ENCODE results near the gene ARSD.
"Not testable (repeated sequence)": the region's sequence is repeated elsewhere in the genome, so short reads cannot be mapped to it uniquely, and the experiment has no call there.

The ARSD gene

GRCh38 chrX:2890536-2891460 lies 38.3 kb downstream of the ARSD start:
- DNase-seq = not testable (repeated sequence)

GRCh38 chrX:2889706-2890490 lies 39.2 kb downstream of the ARSD start:
- DNase-seq = peak; percentile 21

- no peak for DNase-seq
Observed at GRCh38 chrX:2889045-2889605, 40.0 kb downstream of the ARSD start.

GRCh38 chrX:2888309-2888708 lies 40.8 kb downstream of the ARSD start:
- DNase-seq = no peak

- no peak for DNase-seq
Observed at GRCh38 chrX:2883770-2884169, 45.4 kb downstream of the ARSD start.

GRCh38 chrX:2879670-2880069 lies 49.5 kb downstream of the ARSD start:
- DNase-seq = no peak

- no peak for DNase-seq
Observed at GRCh38 chrX:2878563-2878962, 50.6 kb downstream of the ARSD start.

- no peak for DNase-seq
Observed at GRCh38 chrX:2875798-2876399, 53.2 kb downstream of the ARSD start.

GRCh38 chrX:2875136-2875481 lies 54.0 kb downstream of the ARSD start:
- no peak for DNase-seq

GRCh38 chrX:2874222-2875135 lies 54.7 kb downstream of the ARSD start:
- DNase-seq = no peak

- no peak for DNase-seq
Observed at GRCh38 chrX:2872671-2873277, 56.4 kb downstream of the ARSD start.

- DNase-seq = no peak
Observed at GRCh38 chrX:2871831-2872230, 57.3 kb downstream of the ARSD start.

- DNase-seq = no peak
Observed at GRCh38 chrX:2870650-2871049, 58.5 kb downstream of the ARSD start.

- no peak for DNase-seq
Observed at GRCh38 chrX:2867206-2867605, 61.9 kb downstream of the ARSD start.

GRCh38 chrX:2863646-2864045 lies 65.5 kb downstream of the ARSD start:
- DNase-seq = no peak

- no peak for DNase-seq
Observed at GRCh38 chrX:2862404-2862803, 66.7 kb downstream of the ARSD start.

- DNase-seq = no peak
Observed at GRCh38 chrX:2859197-2859797, 69.8 kb downstream of the ARSD start.

- DNase-seq = no peak
Observed at GRCh38 chrX:2857566-2857965, 71.6 kb downstream of the ARSD start.

GRCh38 chrX:2855761-2856160 lies 73.4 kb downstream of the ARSD start:
- DNase-seq = no peak

GRCh38 chrX:2854918-2855317 lies 74.2 kb downstream of the ARSD start:
- no peak for DNase-seq
